PC-3 (cell line): ENCODE data around the gene BMP7.

Experiments
- EZH2 ChIP-seq: fragments of 300-600 bp; sonication (generic); IDR thresholded peaks from one replicate; pipeline ENCODE4 v1.6.1; 2017; ENCODE audit warnings: antibody characterized with exemption, mild to moderate bottlenecking, low read length; ENCODE audit not compliant: unreplicated experiment
- TF ChIP-seq, protein P1 (sequence below): fragments of 300-600 bp; sonication (generic); conservative IDR thresholded peaks from 2 replicates; pipeline ENCODE4 v1.5.1; 2017; ENCODE audit warnings: antibody characterized with exemption, low read depth, mild to moderate bottlenecking, low read length

DNA sequence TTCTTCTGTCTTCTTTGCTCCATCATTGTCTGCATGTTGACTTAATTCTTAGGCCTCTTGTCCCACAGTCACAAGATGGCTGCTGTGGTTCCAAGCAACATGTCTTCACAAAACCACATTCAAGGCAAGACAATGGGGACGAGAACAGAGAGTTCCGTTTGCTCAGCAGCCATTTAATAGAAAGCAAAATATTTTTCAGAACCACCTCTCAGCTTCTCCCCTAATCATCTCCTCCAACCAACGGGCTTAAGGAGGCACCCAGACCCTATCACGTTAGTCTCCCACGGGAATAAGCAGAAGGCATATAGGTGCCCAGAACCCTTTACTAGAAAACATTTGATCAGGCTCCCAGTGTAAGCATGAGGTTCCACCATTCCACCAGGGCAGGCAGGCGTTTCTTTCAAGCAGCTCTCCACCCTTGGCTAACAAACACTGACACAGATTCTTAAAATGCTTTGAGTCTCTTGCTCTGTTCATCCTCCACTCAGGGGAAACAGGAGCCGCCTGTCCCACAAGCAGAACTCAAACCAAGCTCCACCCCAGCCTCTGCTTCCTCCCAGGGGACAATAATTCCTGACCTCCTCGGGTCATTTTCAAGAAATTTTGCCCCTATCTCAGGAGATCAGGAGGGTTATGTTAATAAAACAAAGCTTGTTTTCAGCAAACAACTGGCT is 19.0 kb downstream of the BMP7 start:
- TF ChIP-seq, protein P1, sequence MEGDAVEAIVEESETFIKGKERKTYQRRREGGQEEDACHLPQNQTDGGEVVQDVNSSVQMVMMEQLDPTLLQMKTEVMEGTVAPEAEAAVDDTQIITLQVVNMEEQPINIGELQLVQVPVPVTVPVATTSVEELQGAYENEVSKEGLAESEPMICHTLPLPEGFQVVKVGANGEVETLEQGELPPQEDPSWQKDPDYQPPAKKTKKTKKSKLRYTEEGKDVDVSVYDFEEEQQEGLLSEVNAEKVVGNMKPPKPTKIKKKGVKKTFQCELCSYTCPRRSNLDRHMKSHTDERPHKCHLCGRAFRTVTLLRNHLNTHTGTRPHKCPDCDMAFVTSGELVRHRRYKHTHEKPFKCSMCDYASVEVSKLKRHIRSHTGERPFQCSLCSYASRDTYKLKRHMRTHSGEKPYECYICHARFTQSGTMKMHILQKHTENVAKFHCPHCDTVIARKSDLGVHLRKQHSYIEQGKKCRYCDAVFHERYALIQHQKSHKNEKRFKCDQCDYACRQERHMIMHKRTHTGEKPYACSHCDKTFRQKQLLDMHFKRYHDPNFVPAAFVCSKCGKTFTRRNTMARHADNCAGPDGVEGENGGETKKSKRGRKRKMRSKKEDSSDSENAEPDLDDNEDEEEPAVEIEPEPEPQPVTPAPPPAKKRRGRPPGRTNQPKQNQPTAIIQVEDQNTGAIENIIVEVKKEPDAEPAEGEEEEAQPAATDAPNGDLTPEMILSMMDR = no peak
- TF ChIP-seq EZH2 = no peak
